HG03469 (cell line): ENCODE results near the gene SLX1A.
"Not testable (repeated sequence)": the region's sequence is repeated elsewhere in the genome, so short reads cannot be mapped to it uniquely, and the experiment has no call there.

Experiments used
- ATAC-seq: cut with Tn5 transposase; IDR thresholded peaks from one replicate; pipeline ENCODE4 v1.9.1; 2021; ENCODE audit warnings: mild to moderate bottlenecking, moderate library complexity, moderate number of reproducible peaks; ENCODE audit not compliant: unreplicated experiment

The SLX1A gene

DNA sequence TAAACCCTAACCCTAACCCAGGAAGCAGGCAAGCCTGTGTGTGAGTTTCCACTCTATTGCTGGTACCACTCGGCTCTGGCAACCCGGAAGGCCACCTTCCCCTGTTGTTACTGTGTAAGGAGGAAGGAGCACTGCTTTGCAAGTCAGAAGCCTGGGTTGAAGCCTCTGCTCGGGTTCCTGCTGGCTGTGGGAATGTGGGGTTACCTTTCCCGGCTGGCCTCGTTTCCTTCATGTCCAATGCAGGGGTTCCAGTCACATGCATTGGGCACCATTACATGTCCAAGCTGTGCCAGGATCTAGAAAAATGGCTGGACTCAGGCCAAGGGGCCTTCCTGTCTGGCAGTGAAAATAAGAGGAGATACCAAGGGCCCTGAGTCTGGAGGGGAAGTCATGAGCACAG lies 23.4 kb downstream of the SLX1A start:
- not testable (repeated sequence) for ATAC-seq
